HepG2 (cell line): ENCODE results near the gene HYAL1. TPM values are rescaled to one million over a fixed set of nuclear protein-coding genes. Genes with fewer than 3 reads are reported as not detected.

Source experiments
- ATAC-seq: fragments of 200-7000 bp; cut with Tn5 transposase; 3 replicates; pipeline ENCODE4 v1.9.1; 2020; ENCODE audit warnings: mild to moderate bottlenecking, moderate library complexity
- BruUV-seq: library from RNA; stranded (reverse); fragments of 400-500 nt; replicated peaks from 2 replicates; lab custom pipeline; 2021; lab: Mats Ljungman, UMichigan
- CTCF ChIA-PET: fragments of 300-600 bp; formaldehyde crosslinking; extraction: SDS; loops from one replicate; lab custom pipeline; 2021; ENCODE audit warnings: low total read pairs, inconsistent platforms, low intra/inter-chr PET ratio; lab: Yijun Ruan, JAX
- POLR2A ChIA-PET: fragments of 350-600 bp; sonication (Branson Sonifier 250); formaldehyde crosslinking; loops from one replicate; lab custom pipeline; 2020; ENCODE audit warnings: antibody characterized with exemption, inconsistent platforms; lab: Yijun Ruan, JAX
- DNase-seq: peaks from one replicate; pipeline ENCODE4 v3.0.0-alpha.2; 2015; ENCODE audit warnings: low spot score
- FAIRE-seq: peaks from 3 replicates; lab custom pipeline; 2011; peaks lifted over from hg19 to GRCh38; lab: Jason Lieb, UNC
- H2AFZ ChIP-seq: one replicate; pipeline ENCODE4 v1.6.1; 2011; ENCODE audit warnings: low read length, inconsistent platforms
- H3K27ac ChIP-seq: fragments of 300-600 bp; 3 replicates; pipeline ENCODE4 v1.8.0; 2011; ENCODE audit warnings: mixed run types, mild to moderate bottlenecking, mixed read lengths, low read length, inconsistent platforms; ENCODE audit not compliant: insufficient read depth; ENCODE audit errors: extremely low read length
- H3K27me3 ChIP-seq, 2 experiments: fragments of 200-600 bp in 1 of 2; 2 replicates in 1 of 2; 3 replicates in 1 of 2; pipeline versions ENCODE4 v1.6.0 to v1.8.0; 2011; ENCODE audit warnings: low read length in 2 of 2, mild to moderate bottlenecking in 2 of 2, moderate library complexity in 2 of 2, inconsistent platforms in 1 of 2; ENCODE audit not compliant: insufficient read depth in 2 of 2, control insufficient read depth in 1 of 2
- H3K36me3 ChIP-seq, 2 experiments: fragments of 200-600 bp in 1 of 2; replicated peaks in 1 of 2; 2 replicates in 1 of 2; 3 replicates in 1 of 2; pipeline versions ENCODE4 v1.5.1 to v1.8.0; 2011; ENCODE audit warnings: low read length in 2 of 2, inconsistent platforms in 1 of 2; ENCODE audit not compliant: insufficient read depth in 2 of 2, control insufficient read depth in 1 of 2
- H3K4me1 ChIP-seq: 2 replicates; pipeline ENCODE4 v1.5.1; 2012; ENCODE audit warnings: low read length, inconsistent platforms; ENCODE audit not compliant: insufficient read depth
- H3K4me2 ChIP-seq: 2 replicates; pipeline ENCODE4 v1.6.0; 2011; ENCODE audit warnings: low read depth, low read length, inconsistent platforms
- H3K4me3 ChIP-seq, 3 experiments: fragments of 200-600 bp in 1 of 3; sonication (generic), shearing (Covaris generic) in 1 of 3; replicated peaks in 1 of 3; 2 replicates each; pipeline ENCODE4 v1.5.1; 2011 to 2016; ENCODE audit warnings: low read length in 3 of 3, inconsistent platforms in 2 of 3, low read depth in 2 of 3, mild to moderate bottlenecking in 2 of 3, control low read depth in 1 of 3, mixed read lengths in 1 of 3; ENCODE audit not compliant: insufficient read depth in 1 of 3
- H3K79me2 ChIP-seq: one replicate; pipeline ENCODE4 v1.6.1; 2011; ENCODE audit warnings: low read length, inconsistent platforms; ENCODE audit not compliant: insufficient read depth
- H3K9ac ChIP-seq: 2 replicates; pipeline ENCODE4 v1.6.0; 2011; ENCODE audit warnings: mild to moderate bottlenecking, low read depth, low read length, inconsistent platforms; ENCODE audit not compliant: insufficient read depth
- H3K9me3 ChIP-seq: 2 replicates; pipeline ENCODE4 v1.5.1; 2012; ENCODE audit warnings: mild to moderate bottlenecking, low read length
- H4K20me1 ChIP-seq: 2 replicates; pipeline ENCODE4 v1.6.0; 2011; ENCODE audit warnings: inconsistent platforms, mild to moderate bottlenecking, low read length, moderate library complexity; ENCODE audit not compliant: insufficient read depth
- AHR ChIP-seq: IDR thresholded peaks from 2 replicates; pipeline ENCODE4 v1.6.1; 2018; ENCODE audit warnings: missing genetic modification reagents, missing compliant biosample characterization
- AKAP8 ChIP-seq: sonication (generic); formaldehyde crosslinking; IDR thresholded peaks from 2 replicates; pipeline ENCODE4 v1.5.1; 2020; ENCODE audit warnings: mild to moderate bottlenecking, missing genetic modification reagents
- ATAD3A ChIP-seq: sonication (generic); formaldehyde crosslinking; IDR thresholded peaks from 2 replicates; pipeline ENCODE4 v1.4.0; 2020; ENCODE audit warnings: missing genetic modification reagents
- CSRNP2 ChIP-seq: sonication (generic); formaldehyde crosslinking; conservative IDR thresholded peaks from 2 replicates; pipeline ENCODE4 v1.8.0; 2022; ENCODE audit warnings: low read depth, missing genetic modification reagents
- ESRRA ChIP-seq: sonication (generic); formaldehyde crosslinking; IDR thresholded peaks from 2 replicates; pipeline ENCODE4 v1.5.1; 2020; ENCODE audit warnings: mild to moderate bottlenecking, low read depth, missing genetic modification reagents
- FOXP1 ChIP-seq, 2 experiments: fragments of 450-650 bp in 1 of 2; IDR thresholded peaks; 2 replicates each; pipeline ENCODE4 v1.6.1; 2017 to 2018; ENCODE audit warnings: antibody characterized with exemption in 1 of 2
- HOXA5 ChIP-seq: sonication (generic); formaldehyde crosslinking; IDR thresholded peaks from 2 replicates; pipeline ENCODE4 v1.4.0; 2020; ENCODE audit warnings: missing genetic modification reagents
- HOXA7 ChIP-seq: sonication (generic); formaldehyde crosslinking; IDR thresholded peaks from 2 replicates; pipeline ENCODE4 v1.8.1; 2022; ENCODE audit warnings: mild to moderate bottlenecking, missing genetic modification reagents, moderate library complexity
- MATR3 ChIP-seq: sonication (generic); formaldehyde crosslinking; IDR thresholded peaks from 2 replicates; pipeline ENCODE4 v1.4.0; 2020; ENCODE audit warnings: missing genetic modification reagents
- MAX ChIP-seq: IDR thresholded peaks from 2 replicates; pipeline ENCODE4 v1.6.1; 2012; ENCODE audit warnings: inconsistent platforms
- MYC ChIP-seq: sonication (generic); formaldehyde crosslinking; IDR thresholded peaks from 2 replicates; pipeline ENCODE4 v1.9.0; 2021; ENCODE audit warnings: missing genetic modification reagents, borderline replicate concordance
- NFYC ChIP-seq: IDR thresholded peaks from 2 replicates; pipeline ENCODE4 v1.6.1; 2016; ENCODE audit warnings: missing genetic modification reagents, missing compliant biosample characterization
- POLR2G ChIP-seq: fragments of 200-400 bp; formaldehyde crosslinking; IDR thresholded peaks from 2 replicates; pipeline ENCODE4 v1.6.1; 2018; ENCODE audit warnings: mild to moderate bottlenecking, low read depth, low read length, moderate library complexity
- SRY ChIP-seq: sonication (generic); formaldehyde crosslinking; IDR thresholded peaks from 2 replicates; pipeline ENCODE4 v1.8.0; 2022; ENCODE audit warnings: mild to moderate bottlenecking, missing genetic modification reagents
- ZNF34 ChIP-seq: sonication (generic); formaldehyde crosslinking; IDR thresholded peaks from 2 replicates; pipeline ENCODE4 v1.4.0; 2020; ENCODE audit warnings: mild to moderate bottlenecking, missing genetic modification reagents, borderline replicate concordance
- ZNF362 ChIP-seq: sonication (generic); formaldehyde crosslinking; IDR thresholded peaks from 2 replicates; pipeline ENCODE4 v1.4.0; 2020; ENCODE audit warnings: missing genetic modification reagents, mild to moderate bottlenecking, borderline replicate concordance
- ZNF576 ChIP-seq: sonication (generic); formaldehyde crosslinking; IDR thresholded peaks from 2 replicates; pipeline ENCODE4 v1.4.0; 2020; ENCODE audit warnings: mild to moderate bottlenecking, missing genetic modification reagents
- ZNF605 ChIP-seq: sonication (generic); formaldehyde crosslinking; IDR thresholded peaks from 2 replicates; pipeline ENCODE4 v1.8.0; 2022; ENCODE audit warnings: mild to moderate bottlenecking, missing genetic modification reagents
- ZNF660 ChIP-seq: sonication (generic); formaldehyde crosslinking; IDR thresholded peaks from 2 replicates; pipeline ENCODE4 v1.5.1; 2020; ENCODE audit warnings: mild to moderate bottlenecking, low read depth, missing genetic modification reagents, borderline replicate concordance
- WGBS: methylation state at CpG from one replicate; pipeline ENCODE4 v1.1.6; 2017; ENCODE audit warnings: low lambda C conversion rate; 5-methylcytosine and 5-hydroxymethylcytosine counted together
- in situ Hi-C: cut with HindIII; loops from 2 replicates; pipeline ENCODE4 v1.10.0; 2017; ENCODE audit warnings: low pct_unique_long_range_greater_than_20kb; ENCODE audit not compliant: extremely low pct_ligation_motif_present
- intact Hi-C: fragments of 100-400 bp; cut with micrococcal nuclease; formaldehyde crosslinking; loops from one replicate; pipeline ENCODE4 v1.10.0; 2022; ENCODE audit not compliant: unreplicated experiment
- polyA plus RNA-seq, 8 experiments: library from polyadenylated mRNA; depleted of rRNA in 3 of 8; stranded (reverse) in 7 of 8; unstranded in 1 of 8; fragments of >200 nt; fragmentation: Illumina TruSeq in 4 of 8; extraction: Trizol in 4 of 8; gene quantifications; 2 replicates each; pipeline versions ENCODE4 v1.2.1 to v1.2.3, GENCODE V29; 2011 to 2016; ENCODE audit warnings: low read depth in 4 of 8, missing spikeins in 1 of 8, mixed read lengths in 1 of 8; ENCODE audit not compliant: insufficient read depth in 1 of 8
- total RNA-seq, 5 experiments: library from RNA; depleted of rRNA; stranded (reverse); fragments of >200 nt; fragmentation: Illumina TruSeq; extraction: Trizol; gene quantifications; 2 replicates each; pipeline ENCODE4 v1.2.3, GENCODE V29; 2016; ENCODE audit warnings: low read depth in 1 of 5

The HYAL1 gene
- total and polyA plus RNA-seq, 2 of the 13 experiments (the other 11 are each of a cell fraction or from before 2014, with no cell fraction given), result 76.5 to 193 TPM

GRCh38 chr3:50270422-50271224, 32.8 kb downstream of the HYAL1 start (continued):
- no peak for TF ChIP-seq MATR3
- TF ChIP-seq POLR2G, result peak; percentile 35; the same call in 1 of the 2 replicates
- TF ChIP-seq ZNF576 (CRISPR knock-in tag), result no peak
- peak; percentile 65; the same call in 1 of the 2 replicates for TF ChIP-seq ZNF605 (CRISPR knock-in tag)
- TF ChIP-seq AHR (CRISPR knock-in tag), result 0 out of 2 replicates have a peak, but pooled peaks have one; percentile 47

GRCh38 chr3:50269977-50270413, 33.4 kb downstream of the HYAL1 start:
- ChIA-PET POLR2A (interaction anchor here (1.0 to 5.5 kb wide), 13 partner anchors 9 to 74 kb away, joined by 3 to 155 read pairs (median 11); partner anchors contain the start of genes GNAI2, HYAL2, HYAL3 and LSMEM2), CTCF (interaction anchor here (1.2 to 6.4 kb wide), 2 partner anchors 9 to 43 kb away, joined by 3 to 63 read pairs; no protein-coding TSS in a partner anchor)
- FAIRE-seq, result no peak
- in situ Hi-C loops (loop anchor here (5.0 to 10.0 kb wide), 2 partner anchors 43 to 75 kb away; partner anchors contain the start of gene GNAT1), intact Hi-C loops (loop anchor here (5.0 kb wide), 2 partner anchors 43 to 78 kb away; partner anchors contain the start of gene GNAT1)
- H3K9me3 ChIP-seq, result no peaks in the 10 kb centered on the region
- BruUV-seq, result no TSS peak
- H3K4me3 ChIP-seq, result peak overlapping the region; percentile 71 to 88 (median 83)
- peak overlapping the region; percentile 98 for H3K4me2 ChIP-seq
- 6% methylated on average over 5 of the region's 8 CpGs for WGBS
- peak overlapping the region; percentile 94 for H3K9ac ChIP-seq
- ATAC-seq, result no peak
- H3K79me2 ChIP-seq, result peaks cover 33% of the 10 kb centered on the region
- no peak for DNase-seq
- H3K36me3 ChIP-seq, result peaks cover 4 to 13% of the 10 kb centered on the region in 2 experiments
- H3K27ac ChIP-seq, result peak overlapping the region; percentile 88
- H2AFZ ChIP-seq, result no peak overlapping the region
- no peaks in the 10 kb centered on the region; a peak in 1 of 5 replicates for H3K27me3 ChIP-seq
- no peaks in the 10 kb centered on the region; the same call in 1 of the 2 replicates for H4K20me1 ChIP-seq
- peaks cover 84% of the 10 kb centered on the region for H3K4me1 ChIP-seq
- TF ChIP-seq MYC (CRISPR knock-in tag), result peak; percentile 38; the same call in 1 of the 2 replicates
- TF ChIP-seq NFYC, result no peak
- no peak for TF ChIP-seq AKAP8 (CRISPR knock-in tag)
- TF ChIP-seq CSRNP2 (CRISPR knock-in tag), result no peak
- no peak for TF ChIP-seq ATAD3A (CRISPR knock-in tag)
- no peak for TF ChIP-seq MAX
- TF ChIP-seq ESRRA (CRISPR knock-in tag), result no peak
- TF ChIP-seq HOXA5, result no peak
- 0 out of 2 replicates have a peak, but pooled peaks have one; percentile 31 for TF ChIP-seq ZNF34
- no peak for TF ChIP-seq ZNF362 (CRISPR knock-in tag)
- no peak for TF ChIP-seq SRY (CRISPR knock-in tag)
- no peak for TF ChIP-seq FOXP1 (IDR thresholded peaks at IDR 0.05)
- no peak for TF ChIP-seq FOXP1 (CRISPR knock-in tag; IDR thresholded peaks at IDR 0.05)
- TF ChIP-seq HOXA7 (CRISPR knock-in tag), result no peak
- TF ChIP-seq ZNF660, result no peak
